HG03432 (cell line): ENCODE measurements around the gene MRTFB.
A peak's percentile ranks its signal among the peaks of the same experiment; 100 is the strongest.

ENCODE experiments used
- ATAC-seq: cut with Tn5 transposase; IDR thresholded peaks from one replicate; pipeline ENCODE4 v1.9.1; 2021; ENCODE audit warnings: mild to moderate bottlenecking, moderate library complexity; ENCODE audit not compliant: unreplicated experiment

Gene MRTFB

GRCh38 chr16:14063618-14064581 lies 7.2 kb upstream of the MRTFB start:
- no peak for ATAC-seq

- no peak for ATAC-seq
These were observed 1.3 kb upstream of the MRTFB start for GRCh38 chr16:14069818-14070217.

GRCh38 chr16:14070555-14070876 lies 603 bp upstream of the MRTFB start:
- peak; percentile 14 for ATAC-seq

DNA sequence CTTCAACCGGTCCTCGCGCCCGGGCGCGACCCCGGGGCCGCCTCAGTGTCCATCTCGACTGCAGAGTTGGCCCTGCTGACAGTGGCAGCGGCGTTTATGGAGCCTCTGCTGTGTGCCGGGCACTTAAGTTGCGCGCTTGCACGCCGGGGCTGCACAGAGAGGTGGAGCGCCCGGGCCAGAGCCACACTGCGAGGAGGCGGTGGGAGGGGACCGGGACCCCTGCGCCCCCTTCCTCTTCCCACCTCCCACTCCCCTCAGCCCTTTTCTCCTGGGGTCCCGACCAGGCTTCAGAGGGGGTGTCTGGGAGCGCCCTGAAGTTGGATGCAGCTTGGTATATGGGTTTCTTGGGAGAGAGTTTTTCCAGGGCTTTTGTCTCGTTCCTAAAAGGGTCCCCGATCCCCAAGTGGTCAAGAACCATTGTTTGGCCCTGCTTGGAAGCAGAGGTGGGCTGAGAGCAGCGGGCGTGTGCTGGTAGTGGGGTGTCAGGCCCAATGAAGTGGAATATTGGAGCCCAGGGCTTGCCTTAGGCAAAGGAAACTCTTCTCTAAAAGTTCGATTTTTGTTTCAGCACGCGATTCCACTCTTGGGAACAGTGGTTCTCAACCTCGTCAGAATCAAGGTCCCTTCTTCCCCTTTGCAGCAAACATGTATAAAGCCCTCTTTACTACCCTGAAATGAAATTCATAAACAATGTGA lies 605 bp downstream of the MRTFB start:
- peak; percentile 37 for ATAC-seq

DNA sequence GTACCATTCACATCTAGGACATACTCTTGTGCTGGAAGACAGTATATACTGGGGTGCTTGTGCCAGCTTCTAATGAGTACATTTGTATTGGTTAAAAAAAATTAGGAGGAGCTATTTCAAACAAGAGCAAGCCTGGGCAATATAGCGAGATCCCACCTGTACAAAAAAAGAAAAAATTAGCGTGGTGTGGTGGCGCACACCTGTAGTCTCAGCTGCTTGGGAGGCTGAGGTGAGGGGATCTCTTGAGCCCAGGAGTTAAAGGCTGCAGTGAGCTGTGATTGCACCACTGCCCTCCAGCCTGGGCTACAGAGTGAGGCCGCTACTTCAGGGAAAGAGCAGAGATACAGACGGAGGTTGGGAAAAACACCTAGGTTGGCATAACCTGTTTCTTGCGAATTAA lies 1.2 kb downstream of the MRTFB start:
- no peak for ATAC-seq

GRCh38 chr16:14074544-14074943 lies 3.4 kb downstream of the MRTFB start:
- no peak for ATAC-seq

- no peak for ATAC-seq
These were observed 6.8 kb downstream of the MRTFB start for GRCh38 chr16:14077918-14078317.

- no peak for ATAC-seq
These were observed 15.4 kb downstream of the MRTFB start for GRCh38 chr16:14086477-14086876.

DNA sequence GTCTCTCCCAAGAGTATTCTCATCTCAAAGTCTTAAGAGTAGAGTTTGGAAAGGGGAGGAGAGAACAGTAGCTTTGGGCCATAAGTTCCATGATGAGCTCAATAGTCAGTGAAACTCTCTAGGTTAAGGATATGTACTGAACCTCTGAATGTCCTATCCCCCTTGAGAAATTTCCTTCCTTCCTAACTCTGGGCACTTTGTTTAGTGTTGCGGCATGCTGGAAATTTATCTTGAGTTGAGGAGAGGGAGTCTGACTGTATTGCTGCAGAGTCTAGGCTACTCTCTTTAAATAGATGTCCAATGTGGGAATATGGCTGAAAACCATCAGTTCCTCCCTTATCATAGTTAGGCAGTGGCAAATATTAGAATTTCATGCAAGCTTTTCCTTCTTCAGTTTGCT lies 16.1 kb downstream of the MRTFB start:
- ATAC-seq, result no peak

DNA sequence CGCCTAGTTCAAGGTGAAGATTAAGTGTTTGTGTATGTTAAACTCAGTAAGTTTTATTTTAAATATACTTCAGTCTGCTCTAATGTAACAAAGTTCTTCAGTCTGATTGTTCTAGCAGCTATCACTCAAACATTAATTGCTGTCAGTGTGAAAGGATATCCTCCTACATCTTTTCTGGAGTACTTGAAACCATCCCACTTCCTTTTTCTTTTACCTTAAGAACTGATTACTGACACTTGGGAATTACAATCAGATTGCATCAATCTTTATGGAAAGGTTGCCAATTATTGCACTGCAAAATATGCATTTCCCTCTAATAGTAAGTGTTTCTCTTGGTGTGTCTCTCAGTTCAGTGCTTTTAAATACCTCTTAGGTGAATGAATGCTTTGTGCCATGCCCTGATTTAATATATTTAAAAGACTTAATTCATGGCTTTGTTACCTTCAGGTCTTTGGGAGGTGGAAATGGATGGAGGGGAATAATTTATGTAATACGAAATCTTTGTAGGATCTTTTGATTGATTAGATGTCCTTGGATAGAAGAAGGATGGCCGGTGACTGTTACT lies 16.6 kb downstream of the MRTFB start:
- no peak for ATAC-seq

GRCh38 chr16:14088155-14088753 lies 17.1 kb downstream of the MRTFB start:
- no peak for ATAC-seq

DNA sequence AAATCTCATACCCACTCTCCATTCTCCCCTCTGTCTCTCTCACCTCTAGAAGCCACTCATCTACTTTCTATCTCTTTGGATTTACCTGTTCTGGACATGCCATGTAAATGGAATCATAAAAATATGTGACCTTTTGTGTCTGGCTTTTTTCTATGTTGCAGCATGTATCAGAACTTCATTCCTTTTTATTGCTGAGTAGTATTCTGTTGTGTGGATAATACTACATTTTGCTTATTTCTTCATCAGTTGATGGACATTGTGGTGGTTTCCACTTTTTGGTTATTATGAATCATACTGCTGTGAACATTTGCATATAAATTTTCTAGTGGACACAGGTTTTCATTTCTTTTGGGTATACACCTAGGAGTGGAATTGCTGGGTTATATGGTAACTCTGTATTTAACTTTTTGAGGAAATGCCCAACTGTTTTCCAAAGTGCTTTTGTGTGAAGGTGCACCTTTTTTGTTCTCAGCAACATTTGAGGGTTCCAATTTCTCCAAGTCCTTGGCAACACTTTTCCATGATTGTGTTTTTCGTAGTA lies 18.2 kb downstream of the MRTFB start:
- ATAC-seq, result no peak

DNA sequence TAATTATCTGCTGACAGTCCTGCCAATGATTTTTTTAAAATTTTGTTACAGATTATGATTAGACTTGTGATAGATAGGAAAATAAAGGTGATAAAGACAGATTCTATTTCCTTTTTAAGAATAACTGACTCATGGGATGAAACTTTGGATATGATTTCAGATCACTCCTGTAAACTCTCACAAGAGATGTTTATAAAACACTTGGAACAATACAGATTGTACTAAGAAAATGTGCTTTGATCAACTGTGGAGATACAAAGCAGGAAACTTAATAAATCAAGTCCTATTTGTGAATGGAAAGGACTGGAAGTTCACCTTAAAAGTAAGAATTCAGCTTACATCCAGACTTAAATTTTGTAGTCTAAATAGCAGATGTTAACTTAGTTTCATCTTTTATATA lies 21.4 kb downstream of the MRTFB start:
- ATAC-seq, result no peak

GRCh38 chr16:14095883-14096551 lies 24.9 kb downstream of the MRTFB start:
- ATAC-seq, result no peak

DNA sequence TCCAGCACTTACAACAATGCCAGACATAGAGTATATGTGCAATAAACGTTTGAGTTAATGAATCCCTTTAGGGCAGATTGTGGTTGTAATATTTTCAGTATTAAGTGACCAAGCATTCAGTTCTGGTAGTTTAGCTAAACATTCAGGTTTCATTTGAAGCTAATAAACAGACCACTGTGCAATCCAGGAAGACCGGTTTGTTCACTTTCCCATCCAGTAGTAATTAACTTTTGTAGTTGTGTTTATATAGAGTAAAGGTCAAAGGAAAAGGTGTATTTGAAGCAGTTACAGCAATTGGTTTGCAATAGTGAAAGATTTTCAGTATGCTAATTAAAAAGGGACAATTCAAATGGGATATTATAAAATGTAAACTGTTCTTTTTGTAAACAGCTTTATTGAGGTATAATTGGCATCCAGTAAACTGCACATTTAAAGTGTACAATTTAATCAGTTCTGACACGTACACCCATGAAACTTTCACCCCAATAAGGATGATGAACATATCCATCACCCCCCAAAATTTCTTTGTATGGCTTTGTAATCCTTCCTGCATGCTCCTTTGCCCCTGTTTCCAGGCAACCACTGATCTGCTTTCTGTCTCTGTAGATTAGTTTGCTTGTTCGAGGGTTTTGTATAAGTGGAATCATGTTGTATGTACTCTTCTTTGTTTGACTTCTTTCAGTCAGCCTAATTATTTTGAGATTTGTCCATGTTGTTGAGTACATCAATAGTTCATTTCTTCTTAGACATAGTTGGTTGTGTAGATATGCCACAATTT lies 26.3 kb downstream of the MRTFB start:
- no peak for ATAC-seq

DNA sequence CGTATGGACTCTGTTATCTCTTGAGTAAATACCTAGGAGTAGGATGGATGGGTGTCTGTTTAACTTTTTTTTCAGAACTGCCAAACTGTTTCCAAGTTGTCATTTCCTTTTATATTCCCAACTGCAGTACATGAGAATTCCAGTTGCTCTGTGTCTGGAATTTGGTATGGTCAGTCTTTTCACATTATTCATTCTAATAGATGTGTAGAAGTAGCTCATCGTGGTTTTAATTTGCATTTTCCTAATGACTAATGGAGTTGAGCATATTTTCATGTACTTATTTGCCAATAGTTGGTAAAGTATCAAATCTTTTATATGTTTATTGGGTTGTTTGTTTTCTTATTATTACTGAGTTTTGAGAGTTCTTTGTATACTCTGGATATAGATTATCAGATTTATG lies 27.0 kb downstream of the MRTFB start:
- ATAC-seq, result no peak

DNA sequence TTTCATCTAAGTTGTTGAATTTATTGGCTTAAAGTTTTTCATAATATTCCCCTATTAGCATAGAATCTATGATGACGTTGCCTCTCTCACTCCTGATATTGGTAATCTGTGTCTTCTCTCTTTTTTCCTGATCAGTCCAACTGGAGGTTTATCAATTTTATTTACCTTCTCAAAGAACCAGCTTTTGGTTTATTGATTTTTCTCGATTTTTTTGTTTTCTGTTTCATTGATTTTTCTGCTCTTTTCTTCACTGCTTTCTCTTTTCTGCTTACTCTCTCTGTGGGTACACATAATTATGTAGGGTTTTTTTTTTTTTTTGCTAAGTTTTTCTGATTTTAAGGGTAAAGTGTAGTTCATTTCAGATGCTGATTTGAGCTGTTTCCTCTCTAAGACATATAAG lies 29.7 kb downstream of the MRTFB start:
- no peak for ATAC-seq

GRCh38 chr16:14101415-14101814 lies 30.3 kb downstream of the MRTFB start:
- no peak for ATAC-seq

- ATAC-seq, result no peak
These were observed 32.0 kb downstream of the MRTFB start for GRCh38 chr16:14102925-14103720.
